Activated CD4-positive, alpha-beta T cell treated with anti-CD3 and anti-CD28 coated beads, Interleukin-2, amount 50 U/mL, for 48 hours (primary cell): Measurements from ENCODE around the gene KCNH4.
A peak's percentile ranks its signal among the peaks of the same experiment; 100 is the strongest.
"Not testable (repeated sequence)": the region's sequence is repeated elsewhere in the genome, so short reads cannot be mapped to it uniquely, and the experiment has no call there.

ENCODE experiments used
- DNase-seq, 2 experiments: peaks; one replicate each; pipeline ENCODE4 v3.0.0-alpha.2; 2020

KCNH4 gene

DNA sequence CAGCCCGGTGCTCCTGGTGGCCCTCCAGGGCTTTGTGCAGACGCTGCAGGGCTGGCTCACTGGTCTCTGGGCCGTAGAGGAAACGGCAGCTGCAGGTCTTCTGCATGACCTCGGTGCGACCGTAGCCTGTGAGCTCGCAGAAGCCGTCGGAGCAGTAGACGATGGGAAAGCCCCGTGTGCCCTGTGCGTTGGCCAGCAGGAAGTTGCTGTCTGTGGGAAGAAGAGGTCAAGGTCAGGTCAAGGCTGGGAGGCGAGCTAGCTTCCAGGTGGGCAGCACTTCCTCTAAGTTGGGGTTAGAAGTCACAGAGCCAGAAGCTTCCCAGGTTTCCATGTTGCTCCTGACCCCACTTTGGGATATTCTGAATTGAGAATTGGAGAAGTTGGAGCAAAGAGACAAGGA lies 2.1 kb downstream of the KCNH4 start:
- no peak for DNase-seq

GRCh38 chr17:42177684-42178083 lies 3.3 kb downstream of the KCNH4 start:
- no peak for DNase-seq

- DNase-seq = no peak
These were observed 6.7 kb downstream of the KCNH4 start for GRCh38 chr17:42174126-42174783.

- DNase-seq = no peak
These were observed 9.1 kb downstream of the KCNH4 start for GRCh38 chr17:42171831-42172230.

DNA sequence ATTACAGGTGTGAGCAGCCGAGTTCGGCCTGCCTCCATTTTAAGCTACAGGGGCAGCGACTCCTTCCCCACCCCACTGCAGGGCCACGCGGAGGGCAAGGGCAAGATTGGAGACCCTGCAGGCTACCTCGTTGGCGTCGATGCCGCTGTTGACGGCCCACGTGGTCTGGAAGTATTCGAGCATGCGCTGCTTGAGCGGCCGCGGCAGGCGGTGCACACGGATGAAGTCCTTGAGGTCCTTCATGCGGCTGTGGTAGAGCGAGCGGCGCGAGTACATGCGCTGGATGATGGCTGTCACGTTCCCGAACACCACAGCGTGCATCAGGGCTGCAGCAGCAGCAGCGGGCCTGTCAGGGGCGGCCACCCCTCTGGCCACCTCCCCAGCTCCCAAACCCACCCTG lies 11.6 kb downstream of the KCNH4 start:
- no peak for DNase-seq

DNA sequence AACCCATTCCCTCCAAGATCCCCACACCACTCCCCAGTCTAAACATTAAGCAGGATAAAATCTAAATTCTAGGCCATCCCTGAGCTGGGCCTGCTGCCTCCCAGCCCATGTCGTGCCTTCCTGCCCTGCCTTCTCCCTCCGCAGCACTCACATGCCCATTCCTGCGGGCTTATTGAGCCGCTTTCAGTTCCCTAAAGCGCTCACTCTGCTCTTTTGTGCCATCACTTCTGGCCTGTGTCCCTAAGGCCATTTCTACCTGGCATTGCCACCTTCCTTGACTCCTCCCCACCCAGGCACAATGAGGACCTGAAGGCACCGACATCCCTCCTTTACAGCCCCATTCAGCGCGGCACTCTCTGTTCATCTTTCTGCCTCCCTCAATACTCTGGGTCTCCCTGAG lies 13.1 kb downstream of the KCNH4 start:
- DNase-seq = no peak

DNA sequence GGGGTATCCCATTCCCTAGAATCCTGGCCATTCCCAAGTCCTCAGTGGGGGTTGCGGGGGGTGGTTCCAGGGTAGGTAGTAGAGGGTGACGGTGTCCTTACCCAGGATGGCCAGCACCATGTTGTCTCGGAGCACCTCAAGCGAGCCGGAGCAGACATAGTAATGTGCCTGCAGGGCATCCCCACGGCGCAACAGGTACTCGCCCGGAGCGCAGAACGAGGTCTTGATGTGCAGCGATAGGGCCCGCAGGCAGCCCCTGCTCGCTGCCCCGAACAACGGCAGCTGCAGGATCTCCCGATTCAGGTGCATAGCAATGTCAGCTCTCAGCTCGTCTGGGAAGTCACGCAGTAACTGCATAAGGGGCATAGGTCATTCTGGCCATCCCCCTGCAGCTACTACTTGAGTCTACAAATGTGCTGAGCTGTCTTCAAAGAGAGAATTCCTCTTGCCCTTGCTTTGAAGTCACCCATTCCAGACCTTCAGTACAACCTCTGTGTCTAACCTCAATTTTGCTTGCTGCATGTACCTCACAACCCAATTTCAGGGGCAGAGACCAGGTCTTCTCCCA lies 14.7 kb downstream of the KCNH4 start:
- no peak for DNase-seq

- no peak for DNase-seq
These were observed 15.2 kb downstream of the KCNH4 start for GRCh38 chr17:42165751-42166150.

- no peak for DNase-seq
These were observed 17.1 kb downstream of the KCNH4 start for GRCh38 chr17:42163696-42164407.

DNA sequence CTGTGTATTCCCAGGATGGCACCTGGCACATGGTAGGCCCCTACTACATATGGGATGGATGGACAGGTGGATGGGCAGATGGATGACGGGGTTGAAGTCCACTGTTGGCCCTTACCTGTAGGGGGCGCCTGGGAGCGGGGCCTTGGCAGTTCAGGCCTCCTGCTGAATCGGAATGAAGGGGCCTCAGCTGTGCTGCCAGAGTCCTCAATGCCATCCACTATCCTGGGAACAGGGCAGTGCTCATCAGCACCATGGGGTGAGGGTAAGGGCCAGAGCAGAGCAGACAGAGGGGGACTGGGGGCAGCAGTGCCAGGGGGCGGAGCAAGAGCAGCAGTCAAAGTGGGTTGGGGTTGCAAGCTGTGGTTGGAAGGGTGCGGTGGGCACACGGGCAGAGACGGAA lies 17.8 kb downstream of the KCNH4 start:
- DNase-seq = peak; percentile 67 to 73

GRCh38 chr17:42160531-42160910 lies 20.4 kb downstream of the KCNH4 start:
- DNase-seq = no peak

- no peak for DNase-seq
These were observed 21.0 kb downstream of the KCNH4 start for GRCh38 chr17:42159796-42160530.

DNA sequence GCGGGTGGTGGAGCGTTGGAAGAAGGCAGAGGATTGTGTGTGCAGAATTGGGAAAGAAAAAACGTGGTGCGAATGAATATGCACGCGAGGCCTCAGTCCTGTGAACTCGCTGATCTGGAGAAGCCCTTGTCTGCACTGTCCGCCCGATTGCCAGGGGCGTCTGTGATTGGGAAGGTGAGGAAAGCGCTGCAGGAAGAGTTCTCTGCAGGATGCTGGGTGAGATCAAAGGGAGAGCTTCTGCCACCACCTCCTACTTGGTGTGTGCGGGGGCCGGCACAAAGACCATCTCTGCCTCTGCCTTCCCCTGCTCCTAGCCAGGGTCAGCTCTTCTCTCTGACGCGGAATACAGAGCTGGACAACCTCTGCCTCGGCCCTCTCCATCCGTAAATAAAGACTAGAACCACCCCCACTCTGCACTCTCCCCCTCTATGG lies 25.3 kb downstream of the KCNH4 start:
- no peak for DNase-seq

DNA sequence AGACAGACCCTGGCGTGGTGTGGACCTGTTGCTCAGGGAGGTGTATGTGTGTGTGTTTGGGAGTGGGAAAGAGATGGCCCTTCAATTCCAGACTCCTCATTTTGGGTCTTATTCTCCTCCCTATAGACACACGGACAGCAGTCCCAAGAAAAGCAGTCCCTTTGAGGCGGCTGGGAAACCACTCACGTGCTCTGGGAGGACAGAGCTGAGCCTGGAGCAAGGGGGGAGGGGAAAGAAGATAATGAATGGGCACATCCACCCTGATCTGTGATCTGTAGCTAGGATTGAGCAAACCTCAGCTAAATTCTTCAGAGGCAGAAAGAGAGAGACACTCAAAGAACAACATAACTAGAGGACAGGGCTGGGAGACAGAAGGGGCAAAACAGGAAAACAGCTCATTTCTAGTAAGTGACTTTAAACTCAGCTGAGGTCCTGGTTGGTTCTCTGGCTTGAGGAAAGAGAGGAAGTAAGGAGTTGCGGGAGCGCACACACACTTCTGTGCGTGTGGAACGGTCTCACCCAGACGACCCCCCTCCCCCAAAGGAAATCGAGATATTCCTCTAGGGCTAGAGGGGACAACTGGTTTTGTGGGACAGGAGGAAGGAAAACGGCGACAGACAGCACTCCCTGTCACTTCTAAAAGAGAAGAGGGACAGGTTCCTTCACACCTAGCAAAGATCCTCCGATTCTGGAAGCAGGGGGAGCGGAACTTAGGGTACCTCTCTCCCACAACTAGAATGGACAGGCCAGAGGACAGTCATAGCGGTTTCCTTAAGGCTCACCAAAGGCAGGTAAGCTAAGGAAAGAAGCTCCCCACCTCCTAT lies 26.8 kb downstream of the KCNH4 start:
- DNase-seq = no peak

GRCh38 chr17:42146911-42147607 lies 33.9 kb downstream of the KCNH4 start:
- DNase-seq = no peak

GRCh38 chr17:42143138-42143537 lies 37.8 kb downstream of the KCNH4 start:
- DNase-seq = not testable (repeated sequence)

- DNase-seq = no peak
These were observed 38.5 kb downstream of the KCNH4 start for GRCh38 chr17:42142371-42142896.

DNA sequence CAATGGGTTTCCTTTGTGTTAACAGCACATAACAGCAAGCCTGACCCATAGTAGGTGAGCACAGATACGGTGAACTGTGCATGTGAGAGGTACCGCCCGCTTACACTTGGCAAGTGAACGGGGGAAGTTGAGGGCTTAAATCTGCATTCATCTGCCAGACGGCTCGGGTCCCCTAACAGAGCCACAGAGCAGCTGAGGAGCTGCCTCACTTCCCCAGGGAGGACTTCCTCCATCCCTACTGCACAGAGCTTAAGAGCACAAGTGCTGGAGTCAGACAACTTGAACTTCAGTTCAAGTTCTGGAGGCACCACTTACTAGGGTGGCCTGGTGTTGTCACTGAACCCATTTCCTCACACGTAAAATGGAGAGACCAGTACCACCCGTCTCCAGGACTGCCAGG lies 39.6 kb downstream of the KCNH4 start:
- no peak for DNase-seq

GRCh38 chr17:42140690-42141089 lies 40.3 kb downstream of the KCNH4 start:
- not testable (repeated sequence) for DNase-seq

DNA sequence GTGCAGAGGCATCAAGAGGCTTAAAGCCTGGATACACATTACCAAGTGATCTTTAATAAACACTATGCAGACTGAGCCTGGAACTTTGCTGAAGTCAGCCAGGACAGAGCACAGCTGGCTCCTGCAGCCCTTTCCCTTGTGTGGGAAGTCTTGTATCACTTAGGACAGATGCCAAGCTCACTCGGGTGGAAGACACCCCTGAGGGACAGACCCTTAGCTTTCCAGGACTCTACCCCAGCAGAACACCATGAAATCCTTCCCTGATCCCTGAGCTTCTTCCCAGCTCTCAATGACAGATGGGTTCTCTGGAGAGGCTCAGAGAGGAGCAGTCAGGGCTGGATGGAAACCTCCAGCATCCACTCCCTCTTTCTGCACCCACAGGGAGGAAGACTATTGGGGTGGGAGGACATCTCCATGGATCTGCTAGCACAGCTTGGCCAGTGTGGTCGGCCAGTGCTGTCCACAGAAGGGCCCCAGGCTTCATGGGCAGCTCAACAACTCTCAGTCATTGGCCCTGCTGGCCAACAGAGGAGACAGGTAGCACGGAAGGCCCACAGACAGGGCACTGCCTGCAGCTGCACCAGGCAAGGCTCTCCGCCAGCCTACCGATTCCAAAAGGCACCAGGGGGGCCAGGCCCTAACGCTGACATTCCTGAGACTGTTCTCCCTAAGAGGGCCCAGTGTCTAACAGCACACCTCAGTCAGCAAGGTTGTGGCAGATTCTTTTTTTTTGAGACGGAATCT lies 42.0 kb downstream of the KCNH4 start:
- DNase-seq = no peak

DNA sequence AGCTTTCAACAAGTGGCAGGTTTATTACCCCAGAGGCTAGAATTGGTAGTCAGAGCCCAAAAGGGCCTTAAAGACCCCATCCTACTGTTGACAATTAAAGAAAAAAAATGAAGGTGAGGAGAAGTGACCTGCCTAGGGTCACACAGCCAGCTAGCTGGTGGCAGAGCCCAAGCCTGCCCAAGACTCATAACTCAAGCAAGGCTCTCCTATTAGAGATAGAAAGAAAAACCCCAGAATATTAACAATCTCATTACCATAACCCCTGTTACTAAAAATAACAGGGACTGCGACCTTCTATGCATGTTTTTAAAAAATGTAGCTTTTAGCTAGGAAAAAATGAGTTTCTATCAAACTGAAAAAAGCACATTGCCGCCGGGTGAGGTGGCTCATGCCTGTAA lies 44.3 kb downstream of the KCNH4 start:
- no peak for DNase-seq
